Effector memory CD4-positive, alpha-beta T cell (primary cell): ENCODE measurements around the gene AGPAT4.

Source experiments
- DNase-seq, 3 donors: peaks; one replicate each; pipeline ENCODE4 v3.0.0-alpha.2; 2020
- H3K27ac ChIP-seq: 2 replicates; pipeline ENCODE4 v1.7.0; 2013; ENCODE audit warnings: mild to moderate bottlenecking, low read length, moderate library complexity; ENCODE audit not compliant: insufficient read depth, poor library complexity, severe bottlenecking
- H3K27me3 ChIP-seq: replicated peaks from 2 replicates; pipeline ENCODE4 v1.7.0; 2013; ENCODE audit warnings: mild to moderate bottlenecking, low read length; ENCODE audit not compliant: insufficient read depth, control insufficient read depth, poor library complexity, severe bottlenecking
- H3K36me3 ChIP-seq: 2 replicates; pipeline ENCODE4 v1.7.0; 2013; ENCODE audit warnings: mild to moderate bottlenecking, low read length, moderate library complexity; ENCODE audit not compliant: control insufficient read depth, insufficient read depth
- H3K4me1 ChIP-seq: 2 replicates; pipeline ENCODE4 v1.7.0; 2013; ENCODE audit warnings: low read length, mild to moderate bottlenecking; ENCODE audit not compliant: control insufficient read depth, insufficient read depth, poor library complexity, severe bottlenecking
- H3K4me3 ChIP-seq: 2 replicates; pipeline ENCODE4 v1.7.0; 2013; ENCODE audit warnings: low read length, low read depth, mild to moderate bottlenecking; ENCODE audit not compliant: insufficient read depth, poor library complexity, severe bottlenecking
- H3K9me3 ChIP-seq: 2 replicates; pipeline ENCODE4 v1.7.0; 2013; ENCODE audit warnings: mild to moderate bottlenecking, low read length, moderate library complexity; ENCODE audit not compliant: control insufficient read depth

AGPAT4 gene

DNA sequence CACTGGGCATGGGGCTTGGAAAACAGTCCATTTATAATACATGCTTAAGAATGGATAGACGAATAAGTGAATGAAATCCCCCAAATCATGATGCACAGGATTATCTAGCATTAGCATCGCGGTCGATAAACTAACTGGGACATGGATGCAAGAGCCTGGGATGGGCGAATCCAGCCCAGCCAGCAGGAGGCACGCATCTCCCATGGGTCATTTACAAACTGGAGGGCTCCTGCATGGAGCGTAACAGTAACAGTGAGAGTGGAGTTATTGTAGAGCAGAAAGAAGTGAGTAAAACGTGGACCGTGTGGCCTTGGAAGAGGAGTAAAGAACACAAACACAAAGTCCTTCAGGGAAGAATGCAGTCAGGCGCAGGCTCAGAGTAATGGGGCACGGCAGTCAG is 136.5 kb downstream of the AGPAT4 start:
- Histone ChIP-seq H3K27me3 (no peaks in the 10 kb centered on the region), H3K4me3 (no peak overlapping the region), H3K9me3 (no peaks in the 10 kb centered on the region), H3K4me1 (no peaks in the 10 kb centered on the region), H3K36me3 (peaks cover 5% of the 10 kb centered on the region), H3K27ac (no peak overlapping the region)
- no peak for DNase-seq

DNA sequence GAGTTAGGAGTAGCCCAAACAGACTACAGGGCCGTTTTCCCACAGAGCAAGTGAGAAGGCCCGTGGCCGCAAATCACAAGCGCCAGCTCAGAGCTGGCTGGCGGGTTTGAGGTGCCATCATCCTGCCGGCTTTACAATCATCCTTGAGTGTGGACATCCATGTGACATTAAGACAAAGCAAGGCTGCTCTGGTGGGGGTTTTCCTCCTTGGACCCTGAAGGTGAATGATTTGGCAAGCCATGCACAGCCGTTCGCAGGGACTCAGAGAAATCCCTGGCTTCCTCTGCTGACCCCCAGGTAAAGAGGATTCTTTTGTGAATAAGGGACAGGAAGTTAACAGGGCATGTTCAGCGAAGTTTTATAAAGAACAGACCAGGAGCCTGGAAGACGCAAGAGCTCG is 137.2 kb downstream of the AGPAT4 start:
- no peak overlapping the region for H3K27ac ChIP-seq
- H3K4me3 ChIP-seq = no peak overlapping the region

DNA sequence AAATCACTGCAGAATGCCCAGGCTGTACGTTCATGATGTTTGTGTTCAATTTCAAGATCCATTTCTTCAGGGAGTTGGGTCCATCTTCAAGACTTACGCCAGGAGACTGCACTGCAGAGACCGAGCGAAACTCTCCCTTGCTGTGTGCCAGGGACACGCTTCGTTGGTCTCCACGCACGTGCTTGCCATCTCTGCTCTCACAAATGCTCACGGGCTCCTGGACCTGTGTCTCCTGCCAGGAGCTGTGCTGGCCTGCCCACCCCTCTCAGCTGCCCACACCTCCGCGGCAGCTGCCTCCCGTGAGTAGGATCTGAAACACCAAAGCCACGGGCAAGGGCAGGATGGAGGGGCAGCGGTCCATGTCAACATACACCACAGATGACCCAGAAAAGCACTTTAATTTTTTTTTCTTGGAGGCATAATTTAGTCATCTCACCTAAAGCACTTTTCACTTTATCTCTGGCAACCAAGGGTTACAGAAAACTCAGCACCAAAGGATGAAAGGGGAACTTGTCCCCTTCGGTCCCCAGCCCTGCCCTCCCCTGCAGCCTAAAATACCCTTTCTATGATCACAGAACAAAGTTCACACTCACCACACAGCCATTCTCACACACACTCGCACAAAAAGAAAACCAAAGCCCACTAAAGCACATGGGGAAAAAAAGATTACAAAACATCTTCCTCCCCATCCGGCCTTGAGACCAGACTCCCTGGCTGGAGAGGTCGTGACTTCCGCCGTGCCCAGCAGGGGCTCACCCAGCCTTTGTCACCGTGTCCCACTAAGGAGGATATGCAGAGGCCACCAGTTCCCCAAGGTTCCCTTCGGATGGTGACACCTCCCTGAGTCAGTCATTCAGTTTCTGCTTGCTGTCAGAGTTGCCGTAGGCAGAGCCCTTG is 137.9 kb downstream of the AGPAT4 start:
- no peak for DNase-seq
- Histone ChIP-seq H3K27ac (no peak overlapping the region), H3K36me3 (peaks cover 7% of the 10 kb centered on the region), H3K4me1 (no peaks in the 10 kb centered on the region), H3K9me3 (no peaks in the 10 kb centered on the region), H3K4me3 (no peak overlapping the region), H3K27me3 (no peaks in the 10 kb centered on the region)

More for the DNA sequence above, 137.2 kb downstream of the AGPAT4 start:
- no peak for DNase-seq
- H3K36me3 ChIP-seq = peaks cover 7% of the 10 kb centered on the region
- H3K9me3 ChIP-seq = no peaks in the 10 kb centered on the region
- H3K4me1 ChIP-seq = no peaks in the 10 kb centered on the region
- H3K27me3 ChIP-seq = no peaks in the 10 kb centered on the region

DNA sequence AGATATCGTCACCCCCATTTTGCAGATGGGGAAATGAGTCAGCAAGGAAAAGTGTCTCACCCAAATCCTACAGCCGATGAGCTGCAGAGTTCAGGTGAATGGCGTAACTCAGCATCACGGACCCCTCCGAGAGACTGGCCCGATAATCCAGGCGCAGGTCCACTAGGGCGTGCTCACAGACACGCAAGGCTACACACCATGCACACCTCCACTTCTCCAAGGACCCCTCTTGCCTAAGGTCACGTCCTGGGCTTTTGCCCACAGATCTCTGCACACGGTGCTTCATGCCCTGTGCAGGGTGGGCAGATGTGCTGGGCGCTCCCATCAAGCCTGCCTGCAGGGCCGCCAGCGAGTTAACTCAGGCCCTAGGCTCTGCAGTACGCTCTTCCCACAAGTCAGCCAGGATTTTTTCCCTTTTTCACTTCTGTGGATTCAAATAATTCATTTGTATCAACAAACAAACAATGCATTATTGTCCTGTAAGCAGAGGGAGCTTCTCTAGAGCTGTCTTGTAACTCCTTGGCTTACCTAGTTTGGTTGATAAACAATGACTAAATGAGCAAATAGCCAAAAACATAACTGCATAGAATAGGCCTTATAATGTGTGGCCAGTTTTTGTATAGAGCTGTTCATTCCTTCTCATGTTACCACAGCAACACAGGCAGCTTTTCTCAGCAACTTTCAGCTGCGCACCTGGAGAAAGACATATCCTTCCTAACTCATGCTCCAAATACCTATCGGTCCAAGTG is 139.1 kb downstream of the AGPAT4 start:
- Histone ChIP-seq H3K36me3 (peaks cover 7% of the 10 kb centered on the region), H3K4me1 (no peaks in the 10 kb centered on the region), H3K27ac (no peak overlapping the region), H3K27me3 (no peaks in the 10 kb centered on the region), H3K9me3 (no peaks in the 10 kb centered on the region), H3K4me3 (no peak overlapping the region)
- no peak for DNase-seq

DNA sequence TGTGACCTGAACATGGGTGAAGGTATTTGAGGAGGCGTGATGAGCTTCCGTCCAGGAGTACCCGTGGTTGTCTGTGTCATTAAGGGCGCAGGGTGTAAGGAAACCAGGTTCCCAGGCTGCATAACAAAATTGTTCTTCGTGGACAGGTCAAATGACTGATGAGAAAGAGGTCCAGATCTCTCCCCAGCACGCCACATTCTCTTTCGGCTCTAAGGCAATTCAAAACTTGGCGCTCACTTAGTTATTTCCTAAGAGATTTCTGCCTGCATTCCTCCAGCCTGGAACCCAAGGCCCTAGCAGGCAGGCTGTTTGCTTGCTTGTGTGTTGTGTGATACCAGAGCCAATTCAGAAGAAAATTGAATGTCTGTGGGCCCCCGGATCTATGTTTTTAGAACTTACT is 139.9 kb downstream of the AGPAT4 start:
- H3K27ac ChIP-seq = no peak overlapping the region
- no peak for DNase-seq
- H3K9me3 ChIP-seq = no peaks in the 10 kb centered on the region
- no peak overlapping the region for H3K4me3 ChIP-seq
- H3K27me3 ChIP-seq = no peaks in the 10 kb centered on the region
- H3K4me1 ChIP-seq = no peaks in the 10 kb centered on the region
- peaks cover 7% of the 10 kb centered on the region for H3K36me3 ChIP-seq

DNA sequence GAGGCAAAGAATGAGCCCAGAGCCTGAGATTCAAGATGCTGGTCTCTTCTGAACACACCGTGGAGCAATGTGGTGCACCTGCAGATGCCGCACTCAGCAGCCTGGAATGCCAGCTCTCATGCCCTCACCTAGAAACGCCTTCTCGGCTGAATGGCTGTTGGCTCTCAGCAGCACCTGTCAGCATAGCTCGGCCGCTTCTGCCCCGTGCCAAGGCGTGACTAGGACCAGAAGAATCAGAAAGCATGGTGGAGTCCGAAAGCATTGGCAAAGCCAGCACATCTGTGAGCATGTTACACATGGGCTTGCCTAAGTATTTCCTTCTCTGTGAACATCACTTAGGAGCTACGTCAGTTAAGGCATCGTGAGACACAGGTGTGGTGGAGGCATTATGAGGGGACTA is 141.5 kb downstream of the AGPAT4 start:
- H3K27ac ChIP-seq = no peak overlapping the region
- H3K36me3 ChIP-seq = peaks cover 7% of the 10 kb centered on the region
- DNase-seq = no peak
- H3K4me3 ChIP-seq = no peak overlapping the region
- no peaks in the 10 kb centered on the region for H3K9me3 ChIP-seq
- H3K27me3 ChIP-seq = no peaks in the 10 kb centered on the region
- H3K4me1 ChIP-seq = no peaks in the 10 kb centered on the region

DNA sequence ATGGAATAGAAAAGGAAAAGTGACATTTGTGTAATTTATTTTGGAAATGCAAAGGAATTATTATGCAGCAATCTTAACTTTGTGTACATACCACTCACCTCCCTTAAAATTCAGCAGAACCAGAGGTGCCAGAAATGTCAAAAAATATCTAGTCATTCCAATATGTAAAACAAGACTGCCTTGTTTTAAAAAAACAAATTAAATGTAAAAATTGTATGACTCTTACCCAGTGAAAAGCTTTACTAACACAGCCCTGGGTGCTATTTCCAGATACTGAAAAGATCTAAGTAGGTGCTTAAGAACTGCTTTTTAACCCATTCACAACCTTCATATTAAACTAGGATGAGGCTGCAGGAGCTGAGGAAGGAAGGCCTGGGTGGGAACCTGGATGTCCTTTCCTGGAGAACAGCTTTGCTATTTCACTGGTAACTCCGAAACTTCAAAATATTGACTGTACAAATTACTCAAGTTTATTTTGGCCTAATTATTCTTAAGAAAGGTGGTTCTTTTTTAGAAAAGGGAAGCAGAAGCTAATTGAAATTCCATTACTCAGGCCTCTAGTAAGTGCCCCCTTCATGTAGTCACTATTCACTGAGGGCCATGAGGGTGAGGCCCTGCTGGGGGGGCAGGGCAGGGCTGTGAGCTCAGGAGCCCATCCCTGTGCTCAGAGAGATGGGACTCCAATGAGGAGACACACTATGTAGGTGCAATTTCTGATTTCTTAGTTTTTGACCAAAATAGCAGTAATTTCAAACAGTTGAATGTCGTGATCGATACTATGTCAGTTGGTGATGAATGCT is 142.7 kb downstream of the AGPAT4 start:
- no peak overlapping the region for H3K27ac ChIP-seq
- peaks cover 11% of the 10 kb centered on the region for H3K36me3 ChIP-seq
- DNase-seq = no peak
- no peaks in the 10 kb centered on the region for H3K27me3 ChIP-seq
- no peak overlapping the region for H3K4me3 ChIP-seq
- no peaks in the 10 kb centered on the region for H3K4me1 ChIP-seq
- H3K9me3 ChIP-seq = no peaks in the 10 kb centered on the region

DNA sequence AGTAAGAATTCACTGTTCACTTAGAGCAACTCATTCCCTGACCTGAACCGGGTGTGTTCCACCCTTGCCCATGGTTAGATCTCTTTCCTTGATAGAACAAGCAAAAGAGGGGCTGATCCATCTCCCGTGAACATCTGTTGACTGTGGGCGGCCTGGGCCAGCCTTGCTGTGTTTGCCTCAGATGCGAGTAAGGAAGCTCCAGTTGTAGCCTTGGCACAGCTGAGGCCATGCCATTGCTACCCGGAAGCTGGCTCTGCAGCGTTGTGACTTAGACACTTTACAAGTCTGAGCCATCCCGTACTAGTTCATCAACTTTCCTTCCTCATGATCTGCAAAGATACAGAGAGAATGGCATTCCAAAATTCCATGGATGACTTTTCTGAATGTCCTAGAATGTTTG is 143.3 kb downstream of the AGPAT4 start:
- H3K4me3 ChIP-seq = no peak overlapping the region
- H3K36me3 ChIP-seq = peaks cover 17% of the 10 kb centered on the region

DNA sequence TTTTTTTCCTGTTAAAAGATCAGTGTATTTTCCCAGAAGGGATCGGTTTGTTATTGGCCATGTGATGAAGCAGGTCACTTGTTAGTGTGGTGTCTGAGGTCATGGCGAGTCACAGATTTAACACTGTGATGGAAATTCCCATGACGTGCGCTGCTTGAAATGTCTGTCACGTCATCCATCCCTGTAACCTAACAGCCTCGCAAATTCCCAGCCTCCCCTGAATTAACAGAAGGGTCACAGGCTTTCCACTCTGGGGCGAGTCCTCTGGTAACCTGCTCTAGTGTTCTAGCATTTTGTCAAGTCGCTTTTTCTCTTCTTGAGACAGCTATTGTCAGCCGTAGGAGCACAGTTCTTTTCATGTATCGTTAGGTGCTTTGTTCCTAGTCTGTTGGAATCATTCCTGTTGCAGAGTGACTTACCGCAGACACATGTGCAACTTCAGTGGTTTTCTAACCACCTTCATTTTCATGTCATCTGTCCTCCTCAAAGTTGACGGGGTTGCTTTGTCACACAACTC is 145.1 kb downstream of the AGPAT4 start:
- DNase-seq = peak; percentile 10 to 22 (median 17)
- H3K27ac ChIP-seq = no peak overlapping the region
- H3K9me3 ChIP-seq = no peaks in the 10 kb centered on the region
- H3K4me3 ChIP-seq = no peak overlapping the region
- H3K36me3 ChIP-seq = peaks cover 21% of the 10 kb centered on the region
- no peaks in the 10 kb centered on the region for H3K27me3 ChIP-seq
- H3K4me1 ChIP-seq = no peaks in the 10 kb centered on the region

More for the DNA sequence above, 143.3 kb downstream of the AGPAT4 start:
- H3K4me1 ChIP-seq = no peaks in the 10 kb centered on the region
- no peak for DNase-seq
- H3K27ac ChIP-seq = no peak overlapping the region
- no peaks in the 10 kb centered on the region for H3K9me3 ChIP-seq
- H3K27me3 ChIP-seq = no peaks in the 10 kb centered on the region
